Measurements from ENCODE around the gene B3GNT8.

DNA sequence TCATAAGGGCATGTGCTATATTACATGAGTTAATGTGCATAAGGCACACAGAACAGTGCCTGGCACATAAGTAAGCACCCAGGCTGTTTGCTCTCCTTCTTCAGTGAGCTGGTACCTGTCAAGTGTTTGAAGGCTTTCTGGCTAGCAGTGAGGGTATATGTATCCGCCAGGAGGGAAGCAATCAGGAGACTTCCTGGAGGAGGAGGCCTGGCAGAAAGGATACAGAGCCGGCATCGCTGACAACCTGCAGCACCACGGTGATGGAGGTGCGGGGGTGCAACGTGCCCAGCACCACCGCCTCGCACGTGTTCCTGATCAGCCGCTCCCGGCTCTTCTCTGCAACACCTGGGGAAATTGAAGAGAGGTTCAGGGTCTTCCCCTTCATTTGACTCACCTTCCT lies 35.6 kb downstream of the B3GNT8 start:
- TF ChIP-seq RAD21 (IDR thresholded peaks at IDR 0.05; ENCODE audit: low read length) (no peak), EZH2phosphoT487 (IDR thresholded peaks at IDR 0.05; ENCODE audit: borderline replicate concordance, low read depth) (no peak), JUND (IDR thresholded peaks at IDR 0.05) (no peak), POLR2AphosphoS5 (IDR thresholded peaks at IDR 0.05; ENCODE audit: low read depth, low read length) (no peak), TAF1 (IDR thresholded peaks at IDR 0.05; ENCODE audit: borderline replicate concordance, low read depth, low read length) (no peak), YY1 (IDR thresholded peaks at IDR 0.05; ENCODE audit: low read depth) (no peak), RFX5 (IDR thresholded peaks at IDR 0.05; ENCODE audit: low read length) (no peak), SIN3A (IDR thresholded peaks at IDR 0.05; ENCODE audit: borderline replicate concordance, low read depth, low read length) (no peak), EP300 (IDR thresholded peaks at IDR 0.05; ENCODE audit: borderline replicate concordance in 1 of 2, low read depth in 1 of 2, low read length in 1 of 2) (no peak)
- TF ChIP-seq, protein P1, sequence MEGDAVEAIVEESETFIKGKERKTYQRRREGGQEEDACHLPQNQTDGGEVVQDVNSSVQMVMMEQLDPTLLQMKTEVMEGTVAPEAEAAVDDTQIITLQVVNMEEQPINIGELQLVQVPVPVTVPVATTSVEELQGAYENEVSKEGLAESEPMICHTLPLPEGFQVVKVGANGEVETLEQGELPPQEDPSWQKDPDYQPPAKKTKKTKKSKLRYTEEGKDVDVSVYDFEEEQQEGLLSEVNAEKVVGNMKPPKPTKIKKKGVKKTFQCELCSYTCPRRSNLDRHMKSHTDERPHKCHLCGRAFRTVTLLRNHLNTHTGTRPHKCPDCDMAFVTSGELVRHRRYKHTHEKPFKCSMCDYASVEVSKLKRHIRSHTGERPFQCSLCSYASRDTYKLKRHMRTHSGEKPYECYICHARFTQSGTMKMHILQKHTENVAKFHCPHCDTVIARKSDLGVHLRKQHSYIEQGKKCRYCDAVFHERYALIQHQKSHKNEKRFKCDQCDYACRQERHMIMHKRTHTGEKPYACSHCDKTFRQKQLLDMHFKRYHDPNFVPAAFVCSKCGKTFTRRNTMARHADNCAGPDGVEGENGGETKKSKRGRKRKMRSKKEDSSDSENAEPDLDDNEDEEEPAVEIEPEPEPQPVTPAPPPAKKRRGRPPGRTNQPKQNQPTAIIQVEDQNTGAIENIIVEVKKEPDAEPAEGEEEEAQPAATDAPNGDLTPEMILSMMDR (IDR thresholded peaks at IDR 0.05): no peak
- TF ChIP-seq, protein P2, sequence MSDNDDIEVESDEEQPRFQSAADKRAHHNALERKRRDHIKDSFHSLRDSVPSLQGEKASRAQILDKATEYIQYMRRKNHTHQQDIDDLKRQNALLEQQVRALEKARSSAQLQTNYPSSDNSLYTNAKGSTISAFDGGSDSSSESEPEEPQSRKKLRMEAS (IDR thresholded peaks at IDR 0.05; ENCODE audit: low read depth): no peak
- TF ChIP-seq, protein P3, sequence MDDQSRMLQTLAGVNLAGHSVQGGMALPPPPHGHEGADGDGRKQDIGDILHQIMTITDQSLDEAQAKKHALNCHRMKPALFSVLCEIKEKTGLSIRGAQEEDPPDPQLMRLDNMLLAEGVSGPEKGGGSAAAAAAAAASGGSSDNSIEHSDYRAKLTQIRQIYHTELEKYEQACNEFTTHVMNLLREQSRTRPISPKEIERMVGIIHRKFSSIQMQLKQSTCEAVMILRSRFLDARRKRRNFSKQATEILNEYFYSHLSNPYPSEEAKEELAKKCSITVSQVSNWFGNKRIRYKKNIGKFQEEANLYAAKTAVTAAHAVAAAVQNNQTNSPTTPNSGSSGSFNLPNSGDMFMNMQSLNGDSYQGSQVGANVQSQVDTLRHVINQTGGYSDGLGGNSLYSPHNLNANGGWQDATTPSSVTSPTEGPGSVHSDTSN (IDR thresholded peaks at IDR 0.05): no peak
- TF ChIP-seq, protein P4, sequence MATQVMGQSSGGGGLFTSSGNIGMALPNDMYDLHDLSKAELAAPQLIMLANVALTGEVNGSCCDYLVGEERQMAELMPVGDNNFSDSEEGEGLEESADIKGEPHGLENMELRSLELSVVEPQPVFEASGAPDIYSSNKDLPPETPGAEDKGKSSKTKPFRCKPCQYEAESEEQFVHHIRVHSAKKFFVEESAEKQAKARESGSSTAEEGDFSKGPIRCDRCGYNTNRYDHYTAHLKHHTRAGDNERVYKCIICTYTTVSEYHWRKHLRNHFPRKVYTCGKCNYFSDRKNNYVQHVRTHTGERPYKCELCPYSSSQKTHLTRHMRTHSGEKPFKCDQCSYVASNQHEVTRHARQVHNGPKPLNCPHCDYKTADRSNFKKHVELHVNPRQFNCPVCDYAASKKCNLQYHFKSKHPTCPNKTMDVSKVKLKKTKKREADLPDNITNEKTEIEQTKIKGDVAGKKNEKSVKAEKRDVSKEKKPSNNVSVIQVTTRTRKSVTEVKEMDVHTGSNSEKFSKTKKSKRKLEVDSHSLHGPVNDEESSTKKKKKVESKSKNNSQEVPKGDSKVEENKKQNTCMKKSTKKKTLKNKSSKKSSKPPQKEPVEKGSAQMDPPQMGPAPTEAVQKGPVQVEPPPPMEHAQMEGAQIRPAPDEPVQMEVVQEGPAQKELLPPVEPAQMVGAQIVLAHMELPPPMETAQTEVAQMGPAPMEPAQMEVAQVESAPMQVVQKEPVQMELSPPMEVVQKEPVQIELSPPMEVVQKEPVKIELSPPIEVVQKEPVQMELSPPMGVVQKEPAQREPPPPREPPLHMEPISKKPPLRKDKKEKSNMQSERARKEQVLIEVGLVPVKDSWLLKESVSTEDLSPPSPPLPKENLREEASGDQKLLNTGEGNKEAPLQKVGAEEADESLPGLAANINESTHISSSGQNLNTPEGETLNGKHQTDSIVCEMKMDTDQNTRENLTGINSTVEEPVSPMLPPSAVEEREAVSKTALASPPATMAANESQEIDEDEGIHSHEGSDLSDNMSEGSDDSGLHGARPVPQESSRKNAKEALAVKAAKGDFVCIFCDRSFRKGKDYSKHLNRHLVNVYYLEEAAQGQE (IDR thresholded peaks at IDR 0.05; ENCODE audit: low read depth, low read length): no peak
